Stimulated activated CD4-positive, alpha-beta T cell treated with anti-CD3 and anti-CD28 coated beads, TNF-alpha, amount 100 ng/mL, for 1 hour (primary cell): ENCODE measurements around the gene KLK12.
"Not testable (repeated sequence)": the region's sequence is repeated elsewhere in the genome, so short reads cannot be mapped to it uniquely, and the experiment has no call there.

Source experiments
- DNase-seq, 3 donors: peaks; one replicate each; pipeline ENCODE4 v3.0.0-alpha.2; 2020; ENCODE audit warnings: low read depth in 3 of 3, low spot score in 1 of 3

Gene KLK12

GRCh38 chr19:51016798-51017683 lies 17.8 kb downstream of the KLK12 start:
- DNase-seq = peak in 2 of 3 donors; percentile 5 to 61

- DNase-seq = no peak
Measured at GRCh38 chr19:51015691-51016267, 19.0 kb downstream of the KLK12 start.

GRCh38 chr19:51014242-51014641 lies 20.6 kb downstream of the KLK12 start:
- DNase-seq = no peak

- DNase-seq = no peak
Measured at GRCh38 chr19:51012661-51013190, 22.1 kb downstream of the KLK12 start.

GRCh38 chr19:51010066-51010795 lies 24.6 kb downstream of the KLK12 start:
- DNase-seq = no peak

- no peak for DNase-seq
Measured at GRCh38 chr19:51009061-51009891, 25.5 kb downstream of the KLK12 start.

GRCh38 chr19:51007488-51007887 lies 27.3 kb downstream of the KLK12 start:
- no peak for DNase-seq

GRCh38 chr19:51006406-51006805 lies 28.4 kb downstream of the KLK12 start:
- no peak for DNase-seq

- DNase-seq = no peak
Measured at GRCh38 chr19:51005248-51005647, 29.6 kb downstream of the KLK12 start.

GRCh38 chr19:51003316-51003715 lies 31.5 kb downstream of the KLK12 start:
- DNase-seq = no peak

- no peak for DNase-seq
Measured at GRCh38 chr19:51002542-51003311, 32.1 kb downstream of the KLK12 start.

- no peak for DNase-seq
Measured at GRCh38 chr19:51002089-51002532, 32.7 kb downstream of the KLK12 start.

GRCh38 chr19:51001515-51001914 lies 33.3 kb downstream of the KLK12 start, which contains the start of gene KLK8:
Gene KLK8, minus strand, starts transcription at chr19:51001604. Its CDS starts 437 bp downstream, at chr19:51001167.
- DNase-seq = no peak

GRCh38 chr19:51000981-51001380 lies 33.8 kb downstream of the KLK12 start:
- no peak for DNase-seq

GRCh38 chr19:51000426-51000825 lies 34.4 kb downstream of the KLK12 start:
- no peak for DNase-seq

GRCh38 chr19:50998686-50999085 lies 36.1 kb downstream of the KLK12 start:
- no peak for DNase-seq

GRCh38 chr19:50998061-50998460 lies 36.7 kb downstream of the KLK12 start:
- no peak for DNase-seq

GRCh38 chr19:50994129-50994528 lies 40.7 kb downstream of the KLK12 start:
- DNase-seq = no peak

GRCh38 chr19:50992666-50993035 lies 42.2 kb downstream of the KLK12 start:
- no peak for DNase-seq

- not testable (repeated sequence) for DNase-seq
Measured at GRCh38 chr19:50984416-50984815, 50.4 kb downstream of the KLK12 start.
